ENCODE measurements around the gene PDCD1. TPM values are rescaled to one million over a fixed set of nuclear protein-coding genes. Genes with fewer than 3 reads are reported as not detected.

The PDCD1 gene
- total and polyA plus RNA-seq, 2 of the 8 experiments (the other 6 are each of a cell fraction or from before 2014, with no cell fraction given), result 0.48 to 1.1 TPM

DNA sequence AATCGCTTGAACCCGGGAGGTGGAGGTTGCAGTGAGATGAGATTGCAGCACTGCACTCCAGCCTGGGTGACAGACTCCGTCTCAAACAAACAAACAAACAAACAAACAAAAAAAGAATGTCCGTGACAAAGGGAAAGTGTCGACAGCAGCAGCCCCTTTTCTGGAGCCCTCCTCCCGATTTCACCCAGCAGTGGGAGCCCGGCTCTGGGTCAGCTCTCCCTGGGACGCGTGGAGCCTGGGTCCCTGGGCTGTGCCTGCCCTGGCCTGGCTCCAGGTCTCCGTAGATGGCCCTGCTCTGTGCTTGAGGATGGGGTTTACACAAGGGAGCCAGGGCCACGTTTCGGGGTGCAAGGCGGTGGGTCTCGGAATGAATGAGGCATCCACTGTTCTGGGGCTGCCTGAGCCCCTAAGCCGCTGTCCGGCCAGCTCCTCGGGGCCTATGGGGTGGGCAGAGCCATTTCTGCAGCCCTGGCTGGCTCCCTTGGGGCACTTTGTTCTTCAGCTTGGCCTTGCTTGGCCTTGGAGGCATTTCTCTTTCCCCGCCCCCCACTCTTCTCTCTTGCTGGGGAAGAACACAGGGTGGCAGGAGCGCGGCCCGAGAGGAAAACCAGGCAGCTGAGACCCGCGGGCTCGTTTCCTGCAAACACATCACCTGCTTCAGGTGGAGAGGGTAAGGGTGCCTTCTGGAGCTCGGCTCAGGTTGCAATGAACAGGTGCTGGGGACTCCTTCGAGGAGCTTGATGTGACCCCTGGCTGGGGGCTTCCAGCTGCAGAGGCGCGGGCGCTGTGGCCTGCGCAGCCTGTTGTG is 40.0 kb upstream of the PDCD1 start:
- Histone ChIP-seq H4K20me1 (replicated peaks in 1 of 2; ENCODE audit: control insufficient read depth in 1 of 2, insufficient read depth in 2 of 2, low read length in 2 of 2) (peaks cover 2 to 3% of the 10 kb centered on the region in 2 experiments), H4K91ac (replicated peaks; ENCODE audit: insufficient read length, low read length) (no peak overlapping the region), H3K23ac (ENCODE audit: insufficient read length) (no peak overlapping the region), H4K8ac (ENCODE audit: extremely low read depth, insufficient read depth, low read length) (peak overlapping the region; percentile 57; the same call in 1 of the 2 replicates), H3K4me2 (ENCODE audit: insufficient read depth in 1 of 2, low read depth in 2 of 2, low read length in 2 of 2) (no peak overlapping the region), H4K5ac (ENCODE audit: insufficient read length, low read depth, low read length) (no peak overlapping the region), H2BK15ac (ENCODE audit: low read length) (no peak overlapping the region), H3K4me3 (ENCODE audit: extremely low read depth in 1 of 4, insufficient read depth in 2 of 4, low read depth in 3 of 4, low read length in 4 of 4) (no peak overlapping the region), H2BK12ac (ENCODE audit: low read depth, low read length) (no peak overlapping the region), H3K4ac (replicated peaks; ENCODE audit: insufficient read length, low read depth, low read length) (no peak overlapping the region), H3K27ac (ENCODE audit: low read depth, low read length) (no peak overlapping the region), H2AFZ (ENCODE audit: low read length) (no peak overlapping the region), H3K27me3 (replicated peaks in 1 of 4; ENCODE audit: control insufficient read depth in 3 of 4, extremely low read depth in 1 of 4, insufficient read depth in 3 of 4, low read length in 3 of 4) (peaks cover 0 to 2% (median 0%) of the 10 kb centered on the region in 4 experiments; a peak in 2 of 7 replicates), H3K23me2 (ENCODE audit: low read depth, low read length) (peaks cover 14% of the 10 kb centered on the region; the same call in 1 of the 2 replicates), H3K36me3 (ENCODE audit: control insufficient read depth in 2 of 4, insufficient read depth in 4 of 4, low read length in 3 of 4) (no peaks in the 10 kb centered on the region; a peak in 1 of 8 replicates), H3K18ac (ENCODE audit: extremely low read depth, low read length) (no peak overlapping the region), H3K4me1 (replicated peaks in 1 of 4; ENCODE audit: control insufficient read depth in 3 of 4, insufficient read depth in 4 of 4, low read length in 3 of 4) (peaks cover 0 to 21% (median 13%) of the 10 kb centered on the region in 4 experiments; a peak in 6 of 7 replicates), H3K14ac (ENCODE audit: insufficient read length) (no peak overlapping the region), H2BK5ac (ENCODE audit: low read depth, low read length) (no peak overlapping the region), H2BK120ac (replicated peaks; ENCODE audit: low read depth, low read length) (no peak overlapping the region), H2AK5ac (ENCODE audit: low read depth, low read length) (no peak overlapping the region), H3K56ac (replicated peaks; ENCODE audit: insufficient read length, low read depth, low read length) (no peak overlapping the region), H2BK20ac (ENCODE audit: low read length) (no peak overlapping the region), H3K9me3 (ENCODE audit: insufficient read depth in 2 of 2, low read depth in 1 of 2, low read length in 1 of 2) (no peaks in the 10 kb centered on the region), H3K9ac (replicated peaks in 1 of 4; ENCODE audit: extremely low read depth in 1 of 4, low read depth in 3 of 4, low read length in 3 of 4) (no peak overlapping the region), H3K79me1 (ENCODE audit: low read depth, low read length) (peaks cover 5% of the 10 kb centered on the region), H3K79me2 (ENCODE audit: control insufficient read depth in 1 of 2, insufficient read depth in 2 of 2, low read length in 2 of 2) (no peaks in the 10 kb centered on the region)
- FAIRE-seq (no peak), DNase-seq (ENCODE audit: low read depth in 1 of 2, low spot score in 2 of 2) (peak in 1 of 2 experiments; percentile 45)
- POLR2A ChIA-PET (ENCODE audit: partially characterized antibody), result no interaction called here
- WGBS, 2 experiments (ENCODE audit: extremely low coverage in 1 of 2, insufficient coverage in 1 of 2, insufficient read length in 1 of 2, insufficient replicate concordance in 2 of 2, low coverage in 1 of 2, low lambda C conversion rate in 2 of 2, missing lambda C conversion rate in 1 of 2), result 90% methylated on average over 27 of the region's 30 CpGs; no CpG with 5 or more reads in 1 of the 2 experiments
- CTCF ChIA-PET (ENCODE audit: partially characterized antibody), result interaction anchor here (0.9 to 1.1 kb wide), 2 partner anchors 82 to 165 kb away, joined by 3 read pairs; partner anchors contain the start of gene D2HGDH
- TF ChIP-seq PHF8 (conservative IDR thresholded peaks at IDR 0.05; ENCODE audit: low read depth, low read length) (no peak), BRCA1 (IDR thresholded peaks at IDR 0.05; ENCODE audit: low read depth, low read length) (no peak), EZH2 (IDR thresholded peaks at IDR 0.05; ENCODE audit: low read depth, low read length, severe bottlenecking) (no peak), RNF2 (IDR thresholded peaks at IDR 0.05; ENCODE audit: borderline replicate concordance, low read depth, low read length, missing control alignments, poor library complexity, severe bottlenecking) (no peak), CBX8 (IDR thresholded peaks at IDR 0.05; ENCODE audit: borderline replicate concordance, low read depth, low read length) (no peak), CREB1 (IDR thresholded peaks at IDR 0.05) (no peak), POU5F1 (IDR thresholded peaks at IDR 0.05; ENCODE audit: low read depth, low read length) (no peak), KDM5A (IDR thresholded peaks at IDR 0.05; ENCODE audit: low read length) (no peak), NRF1 (IDR thresholded peaks at IDR 0.05; ENCODE audit: low read depth, low read length) (no peak), SUZ12 (IDR thresholded peaks at IDR 0.05; ENCODE audit: low read length) (no peak)

Data from H1 (cell line).